NAMALWA (cell line): ENCODE data around the gene SLC39A8.
"Not testable (repeated sequence)": the region's sequence is repeated elsewhere in the genome, so short reads cannot be mapped to it uniquely, and the experiment has no call there.

Experiments
- DNase-seq: peaks from one replicate; pipeline ENCODE4 v3.0.0-alpha.2; 2015; ENCODE audit warnings: low spot score

Gene SLC39A8

GRCh38 chr4:102344954-102345794 is at the start of gene SLC39A8:
SLC39A8 (minus strand) TSS chr4:102345482; CDS start chr4:102344662, 820 bp downstream.
- peak; percentile 96 for DNase-seq

- DNase-seq, result no peak
These were observed 46.9 kb upstream of the SLC39A8 start for GRCh38 chr4:102392033-102392744.

- peak; percentile 52 for DNase-seq
These were observed 45.2 kb upstream of the SLC39A8 start for GRCh38 chr4:102390438-102390837.

- no peak for DNase-seq
These were observed 43.3 kb upstream of the SLC39A8 start for GRCh38 chr4:102388611-102389010.

GRCh38 chr4:102387552-102388150 is 42.4 kb upstream of the SLC39A8 start:
- DNase-seq, result peak; percentile 2

GRCh38 chr4:102386966-102387365 is 41.7 kb upstream of the SLC39A8 start:
- DNase-seq, result no peak

- DNase-seq, result not testable (repeated sequence)
These were observed 35.0 kb upstream of the SLC39A8 start for GRCh38 chr4:102380253-102380652.

GRCh38 chr4:102362922-102363432 is 17.7 kb upstream of the SLC39A8 start:
- no peak for DNase-seq

- no peak for DNase-seq
These were observed 12.8 kb upstream of the SLC39A8 start for GRCh38 chr4:102358128-102358527.

GRCh38 chr4:102357637-102358036 is 12.4 kb upstream of the SLC39A8 start:
- not testable (repeated sequence) for DNase-seq

- no peak for DNase-seq
These were observed 11.4 kb upstream of the SLC39A8 start for GRCh38 chr4:102356562-102357202.

GRCh38 chr4:102355748-102356147 is 10.5 kb upstream of the SLC39A8 start:
- DNase-seq, result no peak

- DNase-seq, result no peak
These were observed 9.6 kb upstream of the SLC39A8 start for GRCh38 chr4:102354671-102355454.

GRCh38 chr4:102352781-102353180 is 7.5 kb upstream of the SLC39A8 start:
- DNase-seq, result no peak

- no peak for DNase-seq
These were observed 5.4 kb upstream of the SLC39A8 start for GRCh38 chr4:102350634-102351033.

GRCh38 chr4:102348701-102349100 is 3.4 kb upstream of the SLC39A8 start:
- DNase-seq, result no peak

- DNase-seq, result no peak
These were observed 466 bp upstream of the SLC39A8 start for GRCh38 chr4:102345795-102346100.

GRCh38 chr4:102344520-102344953 is 745 bp downstream of the SLC39A8 start:
- peak; percentile 84 for DNase-seq

- DNase-seq, result peak; percentile 70
These were observed 1.2 kb downstream of the SLC39A8 start for GRCh38 chr4:102343964-102344519.

GRCh38 chr4:102342404-102343074 is 2.7 kb downstream of the SLC39A8 start:
- no peak for DNase-seq
